Transverse colon (tissue), 4 donors: ENCODE results near the gene TMEM52.

ENCODE experiments used
- EP300 ChIP-seq: sonication (generic); formaldehyde crosslinking; IDR thresholded peaks from one replicate; pipeline ENCODE4 v1.6.1; 2017; ENCODE audit warnings: antibody characterized with exemption, low read depth
- POLR2A ChIP-seq: fragments of 450-650 bp; IDR thresholded peaks from one replicate; pipeline ENCODE4 v1.6.1; 2016; ENCODE audit warnings: antibody characterized with exemption, mild to moderate bottlenecking, moderate library complexity
- POLR2AphosphoS5 ChIP-seq, 3 donors: sonication (generic); formaldehyde crosslinking; IDR thresholded peaks; one replicate each; pipeline ENCODE4 v1.6.1; 2016; ENCODE audit warnings: antibody characterized with exemption in 3 of 3
- TF ChIP-seq, protein P1 (sequence below), 5 experiments: fragments of 200-600 bp in 3 of 5; fragments of 450-650 bp in 2 of 5; sonication (generic) in 3 of 5; IDR thresholded peaks; 1 replicate in 2 of 5; 2 replicates in 3 of 5; pipeline ENCODE4 v1.5.1; 2016 to 2017; ENCODE audit warnings: antibody characterized with exemption in 5 of 5, inconsistent platforms in 3 of 5, mild to moderate bottlenecking in 2 of 5, moderate library complexity in 1 of 5

GRCh38 chr1:1914101-1914970 is 4.7 kb downstream of the TMEM52 start:
- TF ChIP-seq, protein P1, sequence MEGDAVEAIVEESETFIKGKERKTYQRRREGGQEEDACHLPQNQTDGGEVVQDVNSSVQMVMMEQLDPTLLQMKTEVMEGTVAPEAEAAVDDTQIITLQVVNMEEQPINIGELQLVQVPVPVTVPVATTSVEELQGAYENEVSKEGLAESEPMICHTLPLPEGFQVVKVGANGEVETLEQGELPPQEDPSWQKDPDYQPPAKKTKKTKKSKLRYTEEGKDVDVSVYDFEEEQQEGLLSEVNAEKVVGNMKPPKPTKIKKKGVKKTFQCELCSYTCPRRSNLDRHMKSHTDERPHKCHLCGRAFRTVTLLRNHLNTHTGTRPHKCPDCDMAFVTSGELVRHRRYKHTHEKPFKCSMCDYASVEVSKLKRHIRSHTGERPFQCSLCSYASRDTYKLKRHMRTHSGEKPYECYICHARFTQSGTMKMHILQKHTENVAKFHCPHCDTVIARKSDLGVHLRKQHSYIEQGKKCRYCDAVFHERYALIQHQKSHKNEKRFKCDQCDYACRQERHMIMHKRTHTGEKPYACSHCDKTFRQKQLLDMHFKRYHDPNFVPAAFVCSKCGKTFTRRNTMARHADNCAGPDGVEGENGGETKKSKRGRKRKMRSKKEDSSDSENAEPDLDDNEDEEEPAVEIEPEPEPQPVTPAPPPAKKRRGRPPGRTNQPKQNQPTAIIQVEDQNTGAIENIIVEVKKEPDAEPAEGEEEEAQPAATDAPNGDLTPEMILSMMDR (IDR thresholded peaks at IDR 0.05): no peak
- TF ChIP-seq EP300: no peak
- no peak for TF ChIP-seq POLR2AphosphoS5 (IDR thresholded peaks at IDR 0.05)
- no peak for TF ChIP-seq POLR2A
